Muscle of leg (tissue), 11 donors: ENCODE measurements around the gene ZFYVE9. TPM values are rescaled to one million over a fixed set of nuclear protein-coding genes. Genes with fewer than 3 reads are reported as not detected.

ENCODE experiments used
- DNase-seq: peaks from one replicate; pipeline ENCODE4 v3.0.0; 2013
- H3K27ac ChIP-seq: one replicate; pipeline ENCODE4 v1.5.1; 2013; ENCODE audit warnings: mild to moderate bottlenecking, low read length, control low read depth
- H3K27me3 ChIP-seq: one replicate; pipeline ENCODE4 v1.6.1; 2013; ENCODE audit warnings: low read length; ENCODE audit not compliant: control insufficient read depth, insufficient read depth
- H3K36me3 ChIP-seq: one replicate; pipeline ENCODE4 v1.6.1; 2013; ENCODE audit warnings: low read length; ENCODE audit not compliant: control insufficient read depth, insufficient read depth
- H3K4me1 ChIP-seq: one replicate; pipeline ENCODE4 v1.6.1; 2013; ENCODE audit warnings: low read length; ENCODE audit not compliant: control insufficient read depth, insufficient read depth
- H3K4me3 ChIP-seq: one replicate; pipeline ENCODE4 v1.5.1; 2013; ENCODE audit warnings: low read length, control low read depth
- H3K9me3 ChIP-seq: replicated peaks from 2 replicates; pipeline ENCODE4 v1.6.1; 2013; ENCODE audit warnings: low read depth, low read length; ENCODE audit not compliant: control insufficient read depth
- WGBS: methylation state at CpG from one replicate; pipeline ENCODE4 v1.1.5; 2013; ENCODE audit warnings: missing lambda C conversion rate; ENCODE audit not compliant: insufficient coverage; 5-methylcytosine and 5-hydroxymethylcytosine counted together
- polyA plus RNA-seq, 8 donors: library from polyadenylated mRNA; unstranded; fragments of 120-200 nt; gene quantifications; one replicate each; pipeline versions ENCODE4 v1.2.1 to v1.2.3, GENCODE V29; 2013; ENCODE audit warnings: inconsistent platforms in 1 of 8, low replicate concordance in 1 of 8; ENCODE audit not compliant: insufficient read length in 8 of 8, insufficient read depth in 1 of 8
- total RNA-seq: library from RNA; stranded (reverse); fragments of 120-200 nt; gene quantifications from one replicate; pipeline ENCODE4 v1.2.4, GENCODE V29; 2013

Gene ZFYVE9
- total and polyA plus RNA-seq, 9 donors, result 13.7 to 27.4 (median 19.8) TPM

DNA sequence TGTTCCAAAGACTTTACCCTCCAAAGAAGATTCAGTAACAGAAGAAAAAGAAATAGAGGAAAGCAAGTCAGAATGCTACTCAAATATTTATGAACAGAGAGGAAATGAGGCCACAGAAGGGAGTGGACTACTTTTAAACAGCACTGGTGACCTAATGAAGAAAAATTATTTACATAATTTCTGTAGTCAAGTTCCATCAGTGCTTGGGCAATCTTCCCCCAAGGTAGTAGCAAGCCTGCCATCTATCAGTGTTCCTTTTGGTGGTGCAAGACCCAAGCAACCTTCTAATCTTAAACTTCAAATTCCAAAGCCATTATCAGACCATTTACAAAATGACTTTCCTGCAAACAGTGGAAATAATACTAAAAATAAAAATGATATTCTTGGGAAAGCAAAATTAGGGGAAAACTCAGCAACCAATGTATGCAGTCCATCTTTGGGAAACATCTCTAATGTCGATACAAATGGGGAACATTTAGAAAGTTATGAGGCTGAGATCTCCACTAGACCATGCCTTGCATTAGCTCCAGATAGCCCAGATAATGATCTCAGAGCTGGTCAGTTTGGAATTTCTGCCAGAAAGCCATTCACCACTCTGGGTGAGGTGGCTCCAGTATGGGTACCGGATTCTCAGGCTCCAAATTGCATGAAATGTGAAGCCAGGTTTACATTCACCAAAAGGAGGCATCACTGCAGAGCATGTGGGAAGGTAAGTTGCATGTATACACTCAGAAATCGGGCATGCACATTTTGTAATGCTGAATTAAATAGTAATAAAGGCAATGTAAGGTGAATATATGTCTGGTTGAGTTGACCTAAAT is 97.2 kb downstream of the ZFYVE9 start:
- Histone ChIP-seq H3K27me3 (no peaks in the 10 kb centered on the region), H3K27ac (no peak overlapping the region), H3K4me3 (no peak overlapping the region), H3K4me1 (no peaks in the 10 kb centered on the region), H3K36me3 (no peaks in the 10 kb centered on the region), H3K9me3 (no peaks in the 10 kb centered on the region)
- WGBS, result 87% methylated on average over 2 of the region's 3 CpGs
- no peak for DNase-seq

GRCh38 chr1:52239708-52240001 is 97.8 kb downstream of the ZFYVE9 start:
- H3K4me1 ChIP-seq, result no peaks in the 10 kb centered on the region
- H3K27ac ChIP-seq, result no peak overlapping the region
- no peaks in the 10 kb centered on the region for H3K36me3 ChIP-seq
- peak; percentile 7 for DNase-seq
- H3K9me3 ChIP-seq, result no peaks in the 10 kb centered on the region
- no peaks in the 10 kb centered on the region for H3K27me3 ChIP-seq
- no CpG with 5 or more reads among the region's 1 CpG for WGBS
- no peak overlapping the region for H3K4me3 ChIP-seq

- Histone ChIP-seq H3K27me3 (no peaks in the 10 kb centered on the region), H3K4me3 (no peak overlapping the region), H3K9me3 (no peaks in the 10 kb centered on the region), H3K4me1 (no peaks in the 10 kb centered on the region), H3K27ac (no peak overlapping the region), H3K36me3 (no peaks in the 10 kb centered on the region)
- no peak for DNase-seq
- no CpG with 5 or more reads among the region's 4 CpGs for WGBS
Observed at GRCh38 chr1:52240592-52241210, 98.8 kb downstream of the ZFYVE9 start.

- H3K4me3 ChIP-seq, result no peak overlapping the region
- H3K27me3 ChIP-seq, result no peaks in the 10 kb centered on the region
- H3K36me3 ChIP-seq, result no peaks in the 10 kb centered on the region
- 100% methylated on average over 1 of the region's 3 CpGs for WGBS
- DNase-seq, result no peak
- H3K27ac ChIP-seq, result no peak overlapping the region
- H3K9me3 ChIP-seq, result no peaks in the 10 kb centered on the region
- no peaks in the 10 kb centered on the region for H3K4me1 ChIP-seq
Observed at GRCh38 chr1:52243221-52243987, 101.5 kb downstream of the ZFYVE9 start.

DNA sequence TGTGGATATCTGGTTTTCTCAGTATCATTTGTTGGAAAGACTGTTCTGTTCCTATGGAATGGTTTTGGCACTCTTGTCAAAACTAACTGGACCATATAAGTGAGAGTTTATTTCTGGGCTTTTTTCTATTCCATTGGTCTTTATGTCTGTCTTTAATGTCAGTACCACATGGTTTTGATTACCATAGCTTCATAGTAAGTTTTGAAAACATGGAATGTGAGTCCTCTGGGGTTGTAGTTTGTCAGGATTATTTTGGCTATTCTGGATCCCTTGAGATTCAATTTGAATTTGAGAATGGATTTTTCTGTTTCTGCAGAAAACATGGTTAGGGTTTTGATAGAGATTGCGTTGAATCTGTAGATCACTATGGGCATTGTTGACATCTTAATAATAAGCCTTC is 107.9 kb downstream of the ZFYVE9 start:
- no peaks in the 10 kb centered on the region for H3K4me1 ChIP-seq
- H3K9me3 ChIP-seq, result peaks cover 2% of the 10 kb centered on the region
- H3K36me3 ChIP-seq, result no peaks in the 10 kb centered on the region
- H3K27ac ChIP-seq, result no peak overlapping the region
- no peak for DNase-seq
- WGBS, result no CpG with 5 or more reads among the region's 1 CpG
- H3K27me3 ChIP-seq, result no peaks in the 10 kb centered on the region
- H3K4me3 ChIP-seq, result no peak overlapping the region

GRCh38 chr1:52253421-52253820 is 111.5 kb downstream of the ZFYVE9 start:
- Histone ChIP-seq H3K36me3 (no peaks in the 10 kb centered on the region), H3K4me3 (no peak overlapping the region), H3K4me1 (no peaks in the 10 kb centered on the region), H3K27me3 (no peaks in the 10 kb centered on the region), H3K9me3 (peaks cover 2% of the 10 kb centered on the region), H3K27ac (no peak overlapping the region)
- 90% methylated on average over 2 of the region's 5 CpGs for WGBS
- DNase-seq, result no peak

DNA sequence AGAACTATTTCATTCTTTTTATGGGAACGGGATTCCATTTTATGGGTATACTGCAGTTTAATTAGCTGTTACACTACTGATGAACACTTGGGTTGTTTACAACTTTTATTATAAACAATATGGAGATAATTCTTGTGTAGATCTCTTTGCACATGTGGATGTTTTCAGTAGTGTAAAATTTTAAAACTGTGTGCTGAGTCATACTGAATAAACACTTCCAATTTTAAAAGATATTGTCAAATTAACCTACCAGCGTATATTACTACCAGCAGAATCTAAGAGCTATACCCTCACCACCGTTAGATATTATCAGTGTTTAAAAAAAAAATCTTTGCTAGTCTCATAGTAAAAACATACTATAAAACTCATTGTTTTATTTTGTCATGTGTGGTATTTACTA is 118.0 kb downstream of the ZFYVE9 start:
- no peaks in the 10 kb centered on the region for H3K36me3 ChIP-seq
- no peak overlapping the region for H3K27ac ChIP-seq
- no peaks in the 10 kb centered on the region for H3K4me1 ChIP-seq
- no peak for DNase-seq
- H3K9me3 ChIP-seq, result no peaks in the 10 kb centered on the region
- no peak overlapping the region for H3K4me3 ChIP-seq
- no peaks in the 10 kb centered on the region for H3K27me3 ChIP-seq
- WGBS, result no CpG with 5 or more reads among the region's 3 CpGs

- H3K27ac ChIP-seq, result no peak overlapping the region
- no peaks in the 10 kb centered on the region for H3K27me3 ChIP-seq
- DNase-seq, result peak; percentile 6
- H3K9me3 ChIP-seq, result no peaks in the 10 kb centered on the region
- no CpG with 5 or more reads among the region's 3 CpGs for WGBS
- H3K4me3 ChIP-seq, result no peak overlapping the region
- peaks cover 2% of the 10 kb centered on the region for H3K36me3 ChIP-seq
- H3K4me1 ChIP-seq, result no peaks in the 10 kb centered on the region
Observed at GRCh38 chr1:52263153-52263910, 121.4 kb downstream of the ZFYVE9 start.

DNA sequence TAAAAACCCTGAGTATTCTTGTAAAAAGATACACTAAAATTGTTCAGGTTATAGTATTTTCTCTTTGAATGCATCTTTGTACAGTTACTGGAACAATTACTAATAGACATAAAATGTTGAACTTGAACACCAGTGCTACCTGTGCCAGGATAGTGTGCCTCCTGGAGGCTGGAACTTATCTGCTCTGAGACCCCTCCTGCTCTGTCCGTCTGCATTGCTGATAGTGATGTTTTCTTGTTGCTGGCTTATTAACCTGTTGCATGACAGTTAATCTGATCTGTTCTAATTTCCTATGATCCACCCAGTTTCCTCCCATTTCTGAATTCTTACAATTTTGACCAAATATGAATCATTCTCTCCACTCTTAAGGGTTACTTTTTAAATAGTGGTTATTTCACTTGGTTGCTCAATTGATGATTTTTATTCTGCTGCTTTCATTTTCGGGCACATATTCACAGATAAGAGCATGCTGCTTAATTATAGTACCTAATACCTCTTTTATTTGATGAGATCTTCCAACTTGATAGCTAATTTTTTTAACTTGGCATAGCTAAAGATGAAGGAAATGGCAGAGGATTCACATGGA is 122.7 kb downstream of the ZFYVE9 start:
- H3K27me3 ChIP-seq, result no peaks in the 10 kb centered on the region
- no peak overlapping the region for H3K4me3 ChIP-seq
- H3K27ac ChIP-seq, result no peak overlapping the region
- peak; percentile 15 for DNase-seq
- H3K36me3 ChIP-seq, result peaks cover 8% of the 10 kb centered on the region
- no peaks in the 10 kb centered on the region for H3K9me3 ChIP-seq
- no peaks in the 10 kb centered on the region for H3K4me1 ChIP-seq
- WGBS, result no CpG with 5 or more reads among the region's 2 CpGs
